Caki2 (cell line): Measurements from ENCODE around the gene DNAJC10. TPM values are rescaled to one million over a fixed set of nuclear protein-coding genes. Genes with fewer than 3 reads are reported as not detected.
"Not testable (repeated sequence)": the region's sequence is repeated elsewhere in the genome, so short reads cannot be mapped to it uniquely, and the experiment has no call there.

Source experiments
- DNase-seq: peaks from one replicate; pipeline ENCODE4 v3.0.0-alpha.2; 2015; ENCODE audit warnings: low read depth
- in situ Hi-C: cut with HindIII; loops from 2 replicates; pipeline ENCODE4 v1.10.0; 2016; ENCODE audit warnings: low sequenced_read_pairs, low pct_unique_long_range_greater_than_20kb, mixed read lengths
- total RNA-seq: library from RNA; depleted of rRNA; stranded (reverse); fragments of >200 nt; shearing (Covaris generic); gene quantifications from 2 replicates; pipeline ENCODE4 v1.2.3, GENCODE V29; 2014; ENCODE audit warnings: low replicate concordance; rRNA removed

The DNAJC10 gene
- total RNA-seq = 95.4 and 104 TPM in 2 replicates

GRCh38 chr2:182715892-182716649 lies at the start of gene DNAJC10:
Gene DNAJC10 (plus strand): TSS chr2:182716257. CDS start chr2:182718087, 1,830 bp downstream.
- in situ Hi-C loops = no loop called here
- peak; percentile 95 for DNase-seq

GRCh38 chr2:182666674-182667314 lies 49.3 kb upstream of the DNAJC10 start:
- in situ Hi-C loops = no loop called here
- peak; percentile 19 for DNase-seq

GRCh38 chr2:182667315-182667695 lies 48.8 kb upstream of the DNAJC10 start:
- in situ Hi-C loops = no loop called here
- no peak for DNase-seq

- in situ Hi-C loops = no loop called here
- DNase-seq = peak; percentile 14
Observed at GRCh38 chr2:182668671-182669070, 47.4 kb upstream of the DNAJC10 start.

- in situ Hi-C loops = no loop called here
- peak; percentile 25 for DNase-seq
Observed at GRCh38 chr2:182672466-182673165, 43.4 kb upstream of the DNAJC10 start.

- in situ Hi-C loops = no loop called here
- DNase-seq = no peak
Observed at GRCh38 chr2:182680837-182681236, 35.2 kb upstream of the DNAJC10 start.

GRCh38 chr2:182682210-182682609 lies 33.8 kb upstream of the DNAJC10 start:
- in situ Hi-C loops = no loop called here
- DNase-seq = no peak

GRCh38 chr2:182685559-182685958 lies 30.5 kb upstream of the DNAJC10 start:
- in situ Hi-C loops = no loop called here
- no peak for DNase-seq

- in situ Hi-C loops, DNase-seq: not testable (repeated sequence)
Observed at GRCh38 chr2:182686763-182687162, 29.3 kb upstream of the DNAJC10 start.

- in situ Hi-C loops = no loop called here
- DNase-seq = no peak
Observed at GRCh38 chr2:182694189-182694588, 21.9 kb upstream of the DNAJC10 start.

GRCh38 chr2:182695776-182696175 lies 20.3 kb upstream of the DNAJC10 start:
- in situ Hi-C loops = no loop called here
- DNase-seq = no peak

- DNase-seq = no peak
- in situ Hi-C loops = no loop called here
Observed at GRCh38 chr2:182698671-182699070, 17.4 kb upstream of the DNAJC10 start.

GRCh38 chr2:182705761-182706160 lies 10.3 kb upstream of the DNAJC10 start:
- DNase-seq = no peak
- in situ Hi-C loops = no loop called here

GRCh38 chr2:182706751-182707150 lies 9.3 kb upstream of the DNAJC10 start:
- in situ Hi-C loops = no loop called here
- no peak for DNase-seq

GRCh38 chr2:182713601-182714000 lies 2.5 kb upstream of the DNAJC10 start:
- no peak for DNase-seq
- in situ Hi-C loops = no loop called here

- peak; percentile 39 for DNase-seq
- in situ Hi-C loops = no loop called here
Observed at GRCh38 chr2:182715121-182715891, 751 bp upstream of the DNAJC10 start.

GRCh38 chr2:182716650-182716979 lies 558 bp downstream of the DNAJC10 start:
- DNase-seq = no peak
- in situ Hi-C loops = no loop called here

GRCh38 chr2:182717416-182717815 lies 1.4 kb downstream of the DNAJC10 start:
- in situ Hi-C loops = no loop called here

GRCh38 chr2:182717816-182718215 lies 1.8 kb downstream of the DNAJC10 start:
- no peak for DNase-seq
- in situ Hi-C loops = no loop called here

More at GRCh38 chr2:182717416-182717815, 1.4 kb downstream of the DNAJC10 start:
- DNase-seq = no peak
